GM10266 (cell line): ENCODE results near the gene CTBP2.

Experiments used
- DNase-seq: peaks from one replicate; pipeline ENCODE4 v3.0.0; 2012; ENCODE audit errors: extremely low spot score
- TF ChIP-seq, protein P1 (sequence below): IDR thresholded peaks from 2 replicates; pipeline ENCODE4 v1.5.1; 2012; ENCODE audit warnings: mild to moderate bottlenecking, low read depth; ENCODE audit not compliant: control insufficient read depth, insufficient read depth; ENCODE audit errors: missing control alignments

The CTBP2 gene

DNA sequence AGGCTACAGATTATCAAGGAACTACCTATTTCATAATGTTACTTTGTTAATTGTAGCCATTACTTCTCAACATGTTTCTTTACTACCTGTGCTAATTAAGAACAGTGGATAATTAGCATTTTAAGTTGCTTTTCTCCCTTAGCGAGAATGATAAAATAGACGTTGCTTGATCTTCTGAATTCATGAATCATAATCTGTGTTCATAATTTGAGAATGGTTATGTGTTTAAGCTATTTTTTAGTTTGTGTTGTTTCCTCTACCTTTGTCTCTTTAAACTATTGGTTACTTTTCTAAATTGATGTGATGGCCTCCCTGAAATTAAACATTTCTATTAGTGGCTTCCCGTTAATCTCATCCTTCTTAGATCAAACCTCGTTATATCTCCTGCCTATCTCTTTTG is 218.5 kb downstream of the CTBP2 start, which contains the start of gene ZRANB1:
Gene ZRANB1, plus strand, starts transcription at position 301 of the 400 bp plus-strand sequence. CDS start 371 bp downstream, outside the sequence.
- no peak for DNase-seq
- TF ChIP-seq, protein P1, sequence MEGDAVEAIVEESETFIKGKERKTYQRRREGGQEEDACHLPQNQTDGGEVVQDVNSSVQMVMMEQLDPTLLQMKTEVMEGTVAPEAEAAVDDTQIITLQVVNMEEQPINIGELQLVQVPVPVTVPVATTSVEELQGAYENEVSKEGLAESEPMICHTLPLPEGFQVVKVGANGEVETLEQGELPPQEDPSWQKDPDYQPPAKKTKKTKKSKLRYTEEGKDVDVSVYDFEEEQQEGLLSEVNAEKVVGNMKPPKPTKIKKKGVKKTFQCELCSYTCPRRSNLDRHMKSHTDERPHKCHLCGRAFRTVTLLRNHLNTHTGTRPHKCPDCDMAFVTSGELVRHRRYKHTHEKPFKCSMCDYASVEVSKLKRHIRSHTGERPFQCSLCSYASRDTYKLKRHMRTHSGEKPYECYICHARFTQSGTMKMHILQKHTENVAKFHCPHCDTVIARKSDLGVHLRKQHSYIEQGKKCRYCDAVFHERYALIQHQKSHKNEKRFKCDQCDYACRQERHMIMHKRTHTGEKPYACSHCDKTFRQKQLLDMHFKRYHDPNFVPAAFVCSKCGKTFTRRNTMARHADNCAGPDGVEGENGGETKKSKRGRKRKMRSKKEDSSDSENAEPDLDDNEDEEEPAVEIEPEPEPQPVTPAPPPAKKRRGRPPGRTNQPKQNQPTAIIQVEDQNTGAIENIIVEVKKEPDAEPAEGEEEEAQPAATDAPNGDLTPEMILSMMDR, result no peak

GRCh38 chr10:124939290-124939689 is 221.1 kb downstream of the CTBP2 start:
- no peak for DNase-seq
- TF ChIP-seq, protein P1, result no peak

GRCh38 chr10:124936813-124937212 is 223.6 kb downstream of the CTBP2 start:
- TF ChIP-seq, protein P1, result no peak
- no peak for DNase-seq

DNA sequence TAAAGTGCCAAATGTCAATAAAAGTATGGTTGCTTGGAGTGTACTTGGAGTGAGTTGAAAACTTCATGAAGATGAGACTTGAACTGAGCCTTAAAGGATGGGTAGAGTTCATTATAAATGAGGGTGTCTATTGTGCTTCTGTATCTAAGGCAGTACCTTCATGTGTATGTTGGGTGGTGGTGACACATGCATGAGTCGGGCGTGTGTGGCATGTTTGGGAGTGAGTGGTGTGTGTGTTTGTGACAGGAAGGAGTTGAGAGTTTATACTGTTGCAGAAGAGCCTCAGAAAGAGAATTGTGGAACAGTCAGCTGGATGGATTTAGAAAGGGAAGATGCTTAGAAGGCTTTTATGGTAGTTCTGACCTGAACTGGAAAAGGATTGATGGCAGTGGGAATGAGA is 224.4 kb downstream of the CTBP2 start:
- no peak for DNase-seq
- TF ChIP-seq, protein P1, result no peak
